Measurements from ENCODE around the gene FIS1.
"Not testable (repeated sequence)": the region's sequence is repeated elsewhere in the genome, so short reads cannot be mapped to it uniquely, and the experiment has no call there.

Gene FIS1

GRCh38 chr7:101211501-101211900, 33.4 kb downstream of the FIS1 start:
- no peak for TF ChIP-seq CTCF (IDR thresholded peaks at IDR 0.05; ENCODE audit: insufficient read depth, low read length, missing control alignments)
- ChIA-PET POLR2A (no interaction called here), CTCF (interaction anchor here (1.6 to 9.8 kb wide), 3 partner anchors 18 to 71 kb away, joined by 4 to 105 read pairs (median 5); no protein-coding TSS in a partner anchor)
- H3K4me3 ChIP-seq (ENCODE audit: low read depth, low read length), result no peak overlapping the region
- no peak for DNase-seq (ENCODE audit: low read depth, low spot score)

GRCh38 chr7:101210143-101210542, 34.7 kb downstream of the FIS1 start:
- ChIA-PET POLR2A (no interaction called here), CTCF (interaction anchor here (0.6 to 9.8 kb wide), 6 partner anchors 8 to 73 kb away, joined by 3 to 105 read pairs (median 4); partner anchors contain the start of genes MOGAT3 and ZNHIT1)
- no peak overlapping the region for H3K4me3 ChIP-seq (ENCODE audit: low read depth, low read length)
- no peak for DNase-seq (ENCODE audit: low read depth, low spot score)
- TF ChIP-seq CTCF (IDR thresholded peaks at IDR 0.05; ENCODE audit: insufficient read depth, low read length, missing control alignments), result no peak

- ChIA-PET CTCF (interaction anchor here (1.1 to 2.4 kb wide), 3 partner anchors 17 to 74 kb away, joined by 3 to 20 read pairs (median 6); no protein-coding TSS in a partner anchor), POLR2A (interaction anchor here (0.7 kb wide), 2 partner anchors 8 to 24 kb away, joined by 3 read pairs; partner anchors contain the start of gene PLOD3)
Measured at GRCh38 chr7:101208794-101209193, 36.1 kb downstream of the FIS1 start.

GRCh38 chr7:101207459-101207858, 37.4 kb downstream of the FIS1 start:
- H3K4me3 ChIP-seq (ENCODE audit: low read depth, low read length), result no peak overlapping the region
- no peak for TF ChIP-seq CTCF (IDR thresholded peaks at IDR 0.05; ENCODE audit: insufficient read depth, low read length, missing control alignments)
- ChIA-PET POLR2A (interaction anchor here (2.0 kb wide), 1 partner anchor 10 kb away, joined by 6 read pairs; the partner anchor contains the start of genes PLOD3 and ZNHIT1), CTCF (interaction anchor here (0.9 to 2.4 kb wide), 3 partner anchors 10 to 15 kb away, joined by 3 to 20 read pairs (median 5); partner anchors contain the start of genes PLOD3 and ZNHIT1)
- no peak for DNase-seq (ENCODE audit: low read depth, low spot score)

More at GRCh38 chr7:101208794-101209193, 36.1 kb downstream of the FIS1 start:
- no peak overlapping the region for H3K4me3 ChIP-seq (ENCODE audit: low read depth, low read length)
- no peak for TF ChIP-seq CTCF (IDR thresholded peaks at IDR 0.05; ENCODE audit: insufficient read depth, low read length, missing control alignments)
- DNase-seq (ENCODE audit: low read depth, low spot score), result no peak

- no peak overlapping the region for H3K4me3 ChIP-seq (ENCODE audit: low read depth, low read length)
- TF ChIP-seq CTCF (IDR thresholded peaks at IDR 0.05; ENCODE audit: insufficient read depth, low read length, missing control alignments), result no peak
- CTCF ChIA-PET, result interaction anchor here (1.4 kb wide), 1 partner anchor 11 kb away, joined by 5 read pairs; the partner anchor contains the start of genes PLOD3 and ZNHIT1
- DNase-seq (ENCODE audit: low read depth, low spot score), result no peak
- POLR2A ChIA-PET, result interaction anchor here (2.0 kb wide), 1 partner anchor 11 kb away, joined by 6 read pairs; the partner anchor contains the start of genes PLOD3 and ZNHIT1
Measured at GRCh38 chr7:101206665-101207042, 38.2 kb downstream of the FIS1 start.

- TF ChIP-seq CTCF (IDR thresholded peaks at IDR 0.05; ENCODE audit: insufficient read depth, low read length, missing control alignments), result no peak
- no peak overlapping the region for H3K4me3 ChIP-seq (ENCODE audit: low read depth, low read length)
- ChIA-PET POLR2A (interaction anchor here (0.7 to 2.0 kb wide), 3 partner anchors 11 to 114 kb away, joined by 3 to 6 read pairs (median 6); partner anchors contain the start of genes PLOD3 and ZNHIT1), CTCF (interaction anchor here (0.6 to 6.6 kb wide), 4 partner anchors 11 to 293 kb away, joined by 3 to 83 read pairs (median 13); partner anchors contain the start of genes PLOD3 and ZNHIT1)
- no peak for DNase-seq (ENCODE audit: low read depth, low spot score)
Measured at GRCh38 chr7:101205901-101206664, 38.8 kb downstream of the FIS1 start.

GRCh38 chr7:101203740-101204738, 40.8 kb downstream of the FIS1 start:
- H3K4me3 ChIP-seq (ENCODE audit: low read depth, low read length); DNase-seq (ENCODE audit: low read depth, low spot score): not testable (repeated sequence)
- POLR2A ChIA-PET, result interaction anchor here (1.5 kb wide), 1 partner anchor 13 kb away, joined by 6 read pairs; the partner anchor contains the start of genes PLOD3 and ZNHIT1
- CTCF ChIA-PET, result interaction anchor here (0.8 to 6.6 kb wide), 6 partner anchors 11 to 79 kb away, joined by 3 to 83 read pairs (median 4); partner anchors contain the start of gene ZNHIT1

Measured in AG04449 (cell line).